ENCODE measurements around the gene ILKAP.

ILKAP gene

DNA sequence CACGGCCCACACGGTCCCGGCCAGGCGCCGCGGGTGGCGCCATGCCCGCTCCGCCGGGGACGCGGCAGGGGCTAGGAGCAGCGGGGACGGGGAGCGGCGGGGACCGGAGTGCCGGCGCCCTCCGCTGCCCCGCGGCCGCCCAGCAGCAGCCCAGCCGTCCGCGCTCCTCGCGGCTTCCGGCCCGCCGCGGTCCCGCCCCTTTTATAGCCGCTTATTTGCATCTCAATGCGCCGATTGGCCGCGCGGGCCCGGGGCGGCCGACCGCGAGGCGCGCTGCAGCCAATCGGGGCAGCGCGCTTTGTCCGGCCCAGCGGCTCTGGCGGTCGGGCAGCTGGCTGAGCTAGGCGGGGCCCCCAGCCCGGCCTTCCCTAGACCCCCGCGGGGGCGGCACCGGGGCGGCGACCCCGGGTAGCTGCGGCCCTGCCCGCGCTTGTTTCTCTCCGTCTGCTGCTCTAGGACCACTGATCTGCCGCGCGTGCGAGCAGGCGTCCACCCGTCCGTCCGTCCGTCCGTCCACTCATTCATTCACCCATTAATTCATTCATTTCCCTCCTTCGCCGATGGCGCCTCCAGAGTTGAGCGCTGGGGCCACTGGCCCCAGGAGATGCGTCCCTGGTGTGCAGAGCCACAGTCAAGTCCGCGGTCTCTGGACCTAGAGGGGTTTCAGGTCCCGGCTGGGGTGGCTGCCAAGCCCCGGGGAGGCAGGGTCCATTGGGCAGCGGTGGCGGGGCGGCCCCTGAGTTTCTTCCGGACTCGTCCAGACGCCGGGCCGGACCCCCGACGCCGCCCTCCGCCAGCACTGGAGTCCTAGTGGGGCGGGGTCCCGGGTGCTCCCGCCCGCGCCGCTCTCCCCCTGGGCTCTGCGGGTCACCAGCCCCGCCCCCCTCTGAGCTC is 36.6 kb upstream of the ILKAP start, which contains the start of gene HES6:
Gene HES6, minus strand, starts transcription at position 176 of the 894 bp plus-strand sequence. Its CDS starts 133 bp downstream, at position 43.
- peaks cover under 1% of the 10 kb centered on the region; the same call in 1 of the 2 replicates for H3K36me3 ChIP-seq (ENCODE audit: insufficient read depth, low read length)
- H2AFZ ChIP-seq (ENCODE audit: low read depth, low read length), result peak within 1 kb of the TSS; percentile 54

DNA sequence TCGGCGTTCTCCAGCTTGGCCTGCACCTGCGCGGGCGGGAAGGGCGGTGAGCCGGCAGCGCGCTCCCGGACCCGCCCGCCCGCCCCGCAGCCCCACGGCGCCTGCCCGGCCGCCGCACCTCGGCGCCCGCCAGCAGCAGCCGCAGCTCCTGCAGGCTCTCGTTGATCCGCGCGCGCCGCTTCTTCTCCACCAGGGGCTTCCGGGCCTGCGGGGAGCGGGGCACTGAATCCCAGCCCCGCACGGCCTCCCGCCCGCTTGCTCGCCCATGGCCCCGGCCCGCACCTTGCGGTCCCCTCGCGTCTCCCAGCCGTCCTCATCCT is 36.0 kb upstream of the ILKAP start:
- ATAC-seq (ENCODE audit: insufficient read depth, low read depth), result no peak
- Histone ChIP-seq H3K9ac (ENCODE audit: low read depth, low read length) (peak overlapping the region; percentile 35; the same call in 1 of the 2 replicates), H3K9me3 (ENCODE audit: insufficient read depth, low read length, severe bottlenecking) (no peaks in the 10 kb centered on the region), H2AFZ (ENCODE audit: low read depth, low read length) (peak overlapping the region; percentile 54), H3K36me3 (ENCODE audit: insufficient read depth, low read length) (no peaks in the 10 kb centered on the region), H3K27me3 (ENCODE audit: insufficient read depth, low read length, poor library complexity) (peaks cover 9% of the 10 kb centered on the region), H3K4me2 (ENCODE audit: insufficient read depth, low read length) (peak overlapping the region; percentile 62), H3K27ac (ENCODE audit: low read length) (no peak overlapping the region), H3K4me3 (ENCODE audit: low read depth in 1 of 2, low read length in 2 of 2) (peak overlapping the region in 1 of 2 experiments; percentile 50; a peak in 2 of 4 replicates), H3K4me1 (ENCODE audit: insufficient read depth, low read length) (peaks cover 5% of the 10 kb centered on the region), H4K20me1 (ENCODE audit: insufficient read depth, low read length) (no peaks in the 10 kb centered on the region), H3K79me2 (ENCODE audit: insufficient read depth, low read length) (no peaks in the 10 kb centered on the region)
- no peak for TF ChIP-seq EZH2 (IDR thresholded peaks at IDR 0.05; ENCODE audit: borderline replicate concordance, low read depth, low read length, severe bottlenecking)
- TF ChIP-seq, protein P1, sequence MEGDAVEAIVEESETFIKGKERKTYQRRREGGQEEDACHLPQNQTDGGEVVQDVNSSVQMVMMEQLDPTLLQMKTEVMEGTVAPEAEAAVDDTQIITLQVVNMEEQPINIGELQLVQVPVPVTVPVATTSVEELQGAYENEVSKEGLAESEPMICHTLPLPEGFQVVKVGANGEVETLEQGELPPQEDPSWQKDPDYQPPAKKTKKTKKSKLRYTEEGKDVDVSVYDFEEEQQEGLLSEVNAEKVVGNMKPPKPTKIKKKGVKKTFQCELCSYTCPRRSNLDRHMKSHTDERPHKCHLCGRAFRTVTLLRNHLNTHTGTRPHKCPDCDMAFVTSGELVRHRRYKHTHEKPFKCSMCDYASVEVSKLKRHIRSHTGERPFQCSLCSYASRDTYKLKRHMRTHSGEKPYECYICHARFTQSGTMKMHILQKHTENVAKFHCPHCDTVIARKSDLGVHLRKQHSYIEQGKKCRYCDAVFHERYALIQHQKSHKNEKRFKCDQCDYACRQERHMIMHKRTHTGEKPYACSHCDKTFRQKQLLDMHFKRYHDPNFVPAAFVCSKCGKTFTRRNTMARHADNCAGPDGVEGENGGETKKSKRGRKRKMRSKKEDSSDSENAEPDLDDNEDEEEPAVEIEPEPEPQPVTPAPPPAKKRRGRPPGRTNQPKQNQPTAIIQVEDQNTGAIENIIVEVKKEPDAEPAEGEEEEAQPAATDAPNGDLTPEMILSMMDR (IDR thresholded peaks at IDR 0.05; ENCODE audit: borderline replicate concordance, extremely low read depth, low read length, poor library complexity, severe bottlenecking), result no peak
- no peak for DNase-seq

More for the DNA sequence above, 36.6 kb upstream of the ILKAP start, which contains the start of gene HES6:
- no peaks in the 10 kb centered on the region for H3K79me2 ChIP-seq (ENCODE audit: insufficient read depth, low read length)
- peak within 1 kb of the TSS in 1 of 2 experiments; percentile 50; a peak in 2 of 4 replicates for H3K4me3 ChIP-seq (ENCODE audit: low read depth in 1 of 2, low read length in 2 of 2)
- peak within 1 kb of the TSS; percentile 62 for H3K4me2 ChIP-seq (ENCODE audit: insufficient read depth, low read length)
- no peaks in the 10 kb centered on the region for H3K9me3 ChIP-seq (ENCODE audit: insufficient read depth, low read length, severe bottlenecking)
- H3K9ac ChIP-seq (ENCODE audit: low read depth, low read length), result peak within 1 kb of the TSS; percentile 35; the same call in 1 of the 2 replicates
- TF ChIP-seq, protein P1 (IDR thresholded peaks at IDR 0.05; ENCODE audit: borderline replicate concordance, extremely low read depth, low read length, poor library complexity, severe bottlenecking), result no peak
- no peak for TF ChIP-seq EZH2 (IDR thresholded peaks at IDR 0.05; ENCODE audit: borderline replicate concordance, low read depth, low read length, severe bottlenecking)
- ATAC-seq (ENCODE audit: insufficient read depth, low read depth), result peak; percentile 88
- H3K4me1 ChIP-seq (ENCODE audit: insufficient read depth, low read length), result peaks cover 4% of the 10 kb centered on the region
- H4K20me1 ChIP-seq (ENCODE audit: insufficient read depth, low read length), result no peaks in the 10 kb centered on the region
- peaks cover 9% of the 10 kb centered on the region for H3K27me3 ChIP-seq (ENCODE audit: insufficient read depth, low read length, poor library complexity)
- H3K27ac ChIP-seq (ENCODE audit: low read length), result no peak within 1 kb of the TSS
- DNase-seq, result peak; percentile 66

DNA sequence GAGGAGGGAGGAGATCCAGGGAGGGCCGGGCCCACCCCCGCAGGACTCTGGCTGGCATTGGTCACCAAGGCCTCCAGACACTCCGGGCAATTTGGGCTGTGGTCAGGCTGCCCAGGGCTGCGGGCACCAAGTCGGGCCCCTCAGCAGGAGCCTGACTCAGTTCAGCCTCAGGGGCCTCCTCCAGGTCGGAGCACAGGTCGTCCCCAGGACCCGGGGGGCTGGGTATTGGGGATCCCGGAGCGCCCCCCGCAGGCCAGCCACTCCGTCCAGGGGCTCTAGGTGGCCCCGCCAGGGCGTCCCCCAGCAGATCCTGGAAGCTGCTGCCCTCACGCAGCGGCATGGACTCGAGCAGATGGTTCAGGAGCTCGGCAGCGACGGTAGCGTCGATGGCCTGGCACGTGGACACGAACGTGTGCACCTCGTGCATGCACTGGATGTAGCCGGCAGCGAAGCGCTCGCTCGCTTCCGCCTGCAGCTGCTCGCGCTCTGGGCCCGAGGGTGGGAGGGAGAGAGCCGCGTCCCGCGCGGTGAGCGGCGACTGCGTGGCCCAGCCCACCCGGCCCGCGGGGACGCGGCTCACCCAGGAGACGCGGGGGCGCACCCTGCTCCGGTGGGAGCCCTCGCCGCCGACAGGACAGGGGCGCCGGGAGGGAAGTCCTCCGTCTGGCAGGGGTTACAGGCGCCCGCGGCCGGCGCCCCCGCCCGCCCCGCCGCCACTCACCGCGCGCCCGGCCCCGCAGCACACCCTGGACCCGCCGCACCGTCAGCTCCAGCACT is 35.5 kb upstream of the ILKAP start:
- H2AFZ ChIP-seq (ENCODE audit: low read depth, low read length), result no peak overlapping the region

More for the DNA sequence above, 35.5 kb upstream of the ILKAP start:
- Histone ChIP-seq H3K36me3 (ENCODE audit: insufficient read depth, low read length) (no peaks in the 10 kb centered on the region), H3K9me3 (ENCODE audit: insufficient read depth, low read length, severe bottlenecking) (no peaks in the 10 kb centered on the region), H3K79me2 (ENCODE audit: insufficient read depth, low read length) (no peaks in the 10 kb centered on the region), H3K9ac (ENCODE audit: low read depth, low read length) (no peak overlapping the region), H3K27me3 (ENCODE audit: insufficient read depth, low read length, poor library complexity) (peaks cover 9% of the 10 kb centered on the region), H3K4me1 (ENCODE audit: insufficient read depth, low read length) (peaks cover 9% of the 10 kb centered on the region), H3K4me3 (ENCODE audit: low read depth in 1 of 2, low read length in 2 of 2) (no peak overlapping the region), H3K4me2 (ENCODE audit: insufficient read depth, low read length) (no peak overlapping the region), H4K20me1 (ENCODE audit: insufficient read depth, low read length) (no peaks in the 10 kb centered on the region), H3K27ac (ENCODE audit: low read length) (no peak overlapping the region)
- ATAC-seq (ENCODE audit: insufficient read depth, low read depth), result no peak
- TF ChIP-seq, protein P1 (IDR thresholded peaks at IDR 0.05; ENCODE audit: borderline replicate concordance, extremely low read depth, low read length, poor library complexity, severe bottlenecking), result no peak
- no peak for TF ChIP-seq EZH2 (IDR thresholded peaks at IDR 0.05; ENCODE audit: borderline replicate concordance, low read depth, low read length, severe bottlenecking)
- DNase-seq, result no peak

All from DND-41 (cell line).